SU-DHL-6 (cell line): ENCODE results near the gene PDE6C.

ENCODE experiments used
- EZH2phosphoT487 ChIP-seq: fragments of 200-600 bp; sonication (generic), shearing (Covaris generic); conservative IDR thresholded peaks from 2 replicates; pipeline ENCODE4 v1.6.1; 2018; ENCODE audit warnings: mild to moderate bottlenecking, antibody characterized with exemption, low read length, moderate library complexity, mixed read lengths
- TF ChIP-seq, protein P1 (sequence below): fragments of 200-600 bp; sonication (generic); IDR thresholded peaks from one replicate; pipeline ENCODE4 v1.5.1; 2017; ENCODE audit warnings: antibody characterized with exemption, mild to moderate bottlenecking, low read length, moderate library complexity; ENCODE audit not compliant: insufficient read depth, poor library complexity, severe bottlenecking

DNA sequence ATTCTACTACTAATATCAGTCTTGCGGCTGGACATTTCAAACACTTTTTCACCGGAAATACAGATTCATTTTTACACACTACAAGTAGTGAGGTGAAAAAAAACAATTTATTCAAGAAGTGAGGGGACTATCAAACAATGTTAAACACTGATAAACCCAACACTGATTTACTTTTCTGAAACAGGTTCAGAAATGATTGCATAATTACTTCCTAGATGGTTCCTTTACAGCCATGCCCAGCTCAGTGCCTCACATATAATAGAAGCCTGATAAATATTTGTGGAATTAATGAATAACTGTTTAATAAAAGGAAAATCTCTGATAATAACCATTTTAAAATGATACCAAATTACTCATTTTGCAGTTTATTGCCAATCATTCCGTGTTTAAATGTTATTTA is 55.5 kb downstream of the PDE6C start:
- TF ChIP-seq, protein P1, sequence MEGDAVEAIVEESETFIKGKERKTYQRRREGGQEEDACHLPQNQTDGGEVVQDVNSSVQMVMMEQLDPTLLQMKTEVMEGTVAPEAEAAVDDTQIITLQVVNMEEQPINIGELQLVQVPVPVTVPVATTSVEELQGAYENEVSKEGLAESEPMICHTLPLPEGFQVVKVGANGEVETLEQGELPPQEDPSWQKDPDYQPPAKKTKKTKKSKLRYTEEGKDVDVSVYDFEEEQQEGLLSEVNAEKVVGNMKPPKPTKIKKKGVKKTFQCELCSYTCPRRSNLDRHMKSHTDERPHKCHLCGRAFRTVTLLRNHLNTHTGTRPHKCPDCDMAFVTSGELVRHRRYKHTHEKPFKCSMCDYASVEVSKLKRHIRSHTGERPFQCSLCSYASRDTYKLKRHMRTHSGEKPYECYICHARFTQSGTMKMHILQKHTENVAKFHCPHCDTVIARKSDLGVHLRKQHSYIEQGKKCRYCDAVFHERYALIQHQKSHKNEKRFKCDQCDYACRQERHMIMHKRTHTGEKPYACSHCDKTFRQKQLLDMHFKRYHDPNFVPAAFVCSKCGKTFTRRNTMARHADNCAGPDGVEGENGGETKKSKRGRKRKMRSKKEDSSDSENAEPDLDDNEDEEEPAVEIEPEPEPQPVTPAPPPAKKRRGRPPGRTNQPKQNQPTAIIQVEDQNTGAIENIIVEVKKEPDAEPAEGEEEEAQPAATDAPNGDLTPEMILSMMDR: no peak
- TF ChIP-seq EZH2phosphoT487: no peak
